ENCODE data around the gene KDM1B.

The KDM1B gene

DNA sequence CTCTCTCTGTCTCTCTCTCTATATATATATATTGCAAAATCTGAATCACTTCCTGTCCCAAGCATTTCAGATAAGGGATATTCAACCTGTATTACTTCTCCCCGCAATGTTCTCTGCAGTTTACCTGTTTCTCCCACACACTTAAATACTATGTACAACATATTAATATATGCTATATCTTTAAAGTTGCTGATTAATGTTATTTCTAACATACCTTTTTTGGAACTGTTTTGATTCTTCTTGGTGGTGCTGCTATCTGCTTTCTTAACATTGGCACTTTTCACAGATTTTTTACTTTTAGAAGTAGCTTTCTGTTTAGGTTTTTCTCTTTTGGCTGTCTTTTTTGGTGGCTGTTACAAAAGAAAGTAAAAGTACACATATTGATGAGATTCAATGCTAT, 81.9 kb downstream of the KDM1B start:
- Histone ChIP-seq H3K36me3 (ENCODE audit: insufficient read depth, low read depth, low read length) (peaks cover 86% of the 10 kb centered on the region), H3K4me3 (ENCODE audit: low read length) (no peak overlapping the region), H3K27me3 (ENCODE audit: insufficient read depth, low read length) (no peaks in the 10 kb centered on the region), H3K27ac (ENCODE audit: low read length) (no peak overlapping the region), H3K9ac (ENCODE audit: low read depth, low read length) (no peak overlapping the region), H3K4me1 (ENCODE audit: insufficient read depth, low read length) (peaks cover 3% of the 10 kb centered on the region; the same call in 1 of the 2 replicates), H3K9me3 (ENCODE audit: insufficient read depth, low read depth, low read length) (peaks cover 7% of the 10 kb centered on the region; the same call in 1 of the 2 replicates)

GRCh38 chr6:18240230-18240629, 85.0 kb downstream of the KDM1B start:
- H3K36me3 ChIP-seq (ENCODE audit: insufficient read depth, low read depth, low read length): peaks cover 98% of the 10 kb centered on the region
- no peak overlapping the region for H3K27ac ChIP-seq (ENCODE audit: low read length)
- H3K4me3 ChIP-seq (ENCODE audit: low read length): no peak overlapping the region
- H3K27me3 ChIP-seq (ENCODE audit: insufficient read depth, low read length): no peaks in the 10 kb centered on the region
- H3K9me3 ChIP-seq (ENCODE audit: insufficient read depth, low read depth, low read length): no peaks in the 10 kb centered on the region
- no peak overlapping the region for H3K9ac ChIP-seq (ENCODE audit: low read depth, low read length)
- H3K4me1 ChIP-seq (ENCODE audit: insufficient read depth, low read length): peaks cover 3% of the 10 kb centered on the region; the same call in 1 of the 2 replicates

GRCh38 chr6:18241208-18242038, 86.2 kb downstream of the KDM1B start:
- Histone ChIP-seq H3K9ac (ENCODE audit: low read depth, low read length) (no peak overlapping the region), H3K4me3 (ENCODE audit: low read length) (no peak overlapping the region), H3K4me1 (ENCODE audit: insufficient read depth, low read length) (peaks cover 3% of the 10 kb centered on the region; the same call in 1 of the 2 replicates), H3K27ac (ENCODE audit: low read length) (no peak overlapping the region), H3K27me3 (ENCODE audit: insufficient read depth, low read length) (no peaks in the 10 kb centered on the region), H3K9me3 (ENCODE audit: insufficient read depth, low read depth, low read length) (no peaks in the 10 kb centered on the region), H3K36me3 (ENCODE audit: insufficient read depth, low read depth, low read length) (peaks cover 98% of the 10 kb centered on the region)

DNA sequence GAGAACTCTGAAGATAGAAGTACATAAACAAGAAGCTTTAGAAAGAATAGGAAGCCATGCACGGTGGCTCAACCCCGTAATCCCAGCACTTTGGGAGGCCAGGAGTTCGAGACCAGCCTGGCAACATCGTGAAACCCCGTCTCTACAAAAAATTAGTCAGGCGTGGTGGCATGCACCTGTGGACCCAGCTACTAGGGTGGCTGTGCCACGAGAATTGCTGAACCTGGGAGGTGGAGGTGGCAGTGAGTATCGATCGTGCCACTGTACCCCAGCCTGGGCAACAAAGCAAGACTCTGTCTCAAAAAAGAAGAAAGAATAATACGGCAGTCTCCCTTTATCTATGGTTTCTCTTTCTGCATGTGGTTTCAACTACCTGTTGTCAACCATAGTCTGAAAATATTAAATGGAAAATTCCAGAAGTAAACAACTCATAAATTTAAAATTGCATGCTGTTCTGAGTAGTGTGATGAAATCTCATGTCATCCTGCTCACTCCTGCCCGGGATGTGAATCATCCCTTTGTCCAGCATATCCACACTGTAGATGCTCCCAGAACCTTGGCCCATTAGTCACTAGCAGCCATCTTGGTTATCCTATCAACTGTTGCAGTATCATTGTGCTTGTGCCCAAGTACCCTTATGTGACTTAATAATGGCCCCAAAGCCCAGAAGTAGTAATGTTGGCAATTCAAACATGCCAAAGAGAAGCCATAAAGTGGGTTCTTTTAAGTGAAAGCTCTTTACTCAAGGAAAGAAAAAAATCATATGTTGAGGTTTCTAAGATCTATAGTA, 87.0 kb downstream of the KDM1B start:
- Histone ChIP-seq H3K27me3 (ENCODE audit: insufficient read depth, low read length) (no peaks in the 10 kb centered on the region), H3K4me1 (ENCODE audit: insufficient read depth, low read length) (peaks cover 3% of the 10 kb centered on the region; the same call in 1 of the 2 replicates), H3K27ac (ENCODE audit: low read length) (no peak overlapping the region), H3K9me3 (ENCODE audit: insufficient read depth, low read depth, low read length) (no peaks in the 10 kb centered on the region), H3K9ac (ENCODE audit: low read depth, low read length) (no peak overlapping the region), H3K36me3 (ENCODE audit: insufficient read depth, low read depth, low read length) (peaks cover 98% of the 10 kb centered on the region), H3K4me3 (ENCODE audit: low read length) (no peak overlapping the region)

DNA sequence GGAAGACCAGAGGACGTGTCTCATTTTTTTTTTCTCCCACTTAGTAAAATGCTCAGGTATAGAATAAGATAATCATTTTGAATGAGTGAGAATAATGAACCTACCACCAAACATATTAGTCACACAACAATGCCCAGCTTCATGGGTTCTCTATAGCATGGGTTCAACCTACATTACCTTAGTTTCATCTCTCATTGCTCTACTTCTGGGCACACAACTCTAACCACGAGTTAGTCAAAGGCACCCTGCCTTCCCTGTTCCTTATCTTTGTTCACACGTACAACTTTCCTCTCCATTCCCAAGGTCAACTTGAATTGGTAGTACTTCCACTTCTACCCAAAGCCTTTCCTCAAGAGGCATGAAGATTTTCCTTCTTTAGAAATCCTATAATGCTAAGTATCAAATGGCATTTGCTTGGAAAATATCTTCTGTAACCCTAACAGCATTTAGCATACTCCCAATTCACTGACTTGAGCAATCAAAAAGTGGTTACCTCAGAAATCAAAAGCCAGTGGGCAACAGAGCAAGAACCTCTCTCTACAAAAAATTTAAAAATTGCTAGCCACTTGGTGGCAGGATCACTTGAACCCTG, 88.2 kb downstream of the KDM1B start:
- Histone ChIP-seq H3K9ac (ENCODE audit: low read depth, low read length) (no peak overlapping the region), H3K9me3 (ENCODE audit: insufficient read depth, low read depth, low read length) (no peaks in the 10 kb centered on the region), H3K27me3 (ENCODE audit: insufficient read depth, low read length) (no peaks in the 10 kb centered on the region), H3K27ac (ENCODE audit: low read length) (no peak overlapping the region), H3K4me3 (ENCODE audit: low read length) (no peak overlapping the region), H3K4me1 (ENCODE audit: insufficient read depth, low read length) (peaks cover 3% of the 10 kb centered on the region; the same call in 1 of the 2 replicates), H3K36me3 (ENCODE audit: insufficient read depth, low read depth, low read length) (peaks cover 98% of the 10 kb centered on the region)

DNA sequence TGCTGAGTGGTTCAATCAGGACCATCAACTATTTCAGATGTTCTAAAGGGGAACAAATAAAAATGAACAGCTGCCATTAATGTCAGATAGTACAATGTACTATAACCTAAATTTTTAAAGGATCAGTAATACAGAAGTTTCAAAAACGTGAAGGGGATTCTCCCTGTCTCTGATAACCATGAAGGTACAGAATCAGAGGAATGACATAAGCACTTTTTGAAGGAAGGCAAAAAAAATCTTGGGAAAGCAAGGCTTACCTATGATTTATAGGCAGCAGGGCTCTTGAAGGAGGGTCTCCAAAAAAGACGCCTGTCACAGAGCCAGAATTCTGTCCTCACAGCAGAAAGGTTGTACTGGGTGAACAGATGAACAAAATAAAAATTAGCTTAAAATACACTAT, 89.0 kb downstream of the KDM1B start:
- Histone ChIP-seq H3K27me3 (ENCODE audit: insufficient read depth, low read length) (no peaks in the 10 kb centered on the region), H3K9ac (ENCODE audit: low read depth, low read length) (no peak overlapping the region), H3K4me3 (ENCODE audit: low read length) (no peak overlapping the region), H3K4me1 (ENCODE audit: insufficient read depth, low read length) (peaks cover 3% of the 10 kb centered on the region; the same call in 1 of the 2 replicates), H3K27ac (ENCODE audit: low read length) (no peak overlapping the region), H3K36me3 (ENCODE audit: insufficient read depth, low read depth, low read length) (peaks cover 99% of the 10 kb centered on the region), H3K9me3 (ENCODE audit: insufficient read depth, low read depth, low read length) (no peaks in the 10 kb centered on the region)

- H3K4me1 ChIP-seq (ENCODE audit: insufficient read depth, low read length): peaks cover 3% of the 10 kb centered on the region; the same call in 1 of the 2 replicates
- H3K9ac ChIP-seq (ENCODE audit: low read depth, low read length): no peak overlapping the region
- H3K9me3 ChIP-seq (ENCODE audit: insufficient read depth, low read depth, low read length): no peaks in the 10 kb centered on the region
- H3K27ac ChIP-seq (ENCODE audit: low read length): no peak overlapping the region
- no peak overlapping the region for H3K4me3 ChIP-seq (ENCODE audit: low read length)
- H3K36me3 ChIP-seq (ENCODE audit: insufficient read depth, low read depth, low read length): peaks cover 99% of the 10 kb centered on the region
- H3K27me3 ChIP-seq (ENCODE audit: insufficient read depth, low read length): no peaks in the 10 kb centered on the region
Observed at GRCh38 chr6:18245079-18245478, 89.9 kb downstream of the KDM1B start.

DNA sequence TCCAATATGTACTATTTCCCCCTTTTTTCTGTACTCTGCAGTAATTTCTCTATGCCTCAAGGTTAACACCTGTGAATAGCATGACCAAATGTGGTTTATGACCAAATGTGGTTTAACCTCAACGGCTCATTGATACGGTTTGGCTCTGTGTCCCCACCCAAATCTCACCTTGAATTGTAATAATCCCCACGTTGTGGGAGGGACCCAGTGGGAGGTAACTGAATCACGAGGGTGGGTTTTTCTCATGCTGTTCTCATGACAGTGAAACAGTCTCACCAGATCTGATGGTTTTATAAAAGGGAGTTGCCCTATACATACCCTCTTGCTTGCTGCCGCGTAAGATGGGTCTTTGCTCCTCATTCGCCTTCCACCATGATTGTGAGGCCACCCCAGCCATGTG, 90.4 kb downstream of the KDM1B start:
- no peak overlapping the region for H3K9ac ChIP-seq (ENCODE audit: low read depth, low read length)
- H3K36me3 ChIP-seq (ENCODE audit: insufficient read depth, low read depth, low read length): peaks cover 98% of the 10 kb centered on the region
- no peak overlapping the region for H3K27ac ChIP-seq (ENCODE audit: low read length)
- H3K27me3 ChIP-seq (ENCODE audit: insufficient read depth, low read length): no peaks in the 10 kb centered on the region
- no peak overlapping the region for H3K4me3 ChIP-seq (ENCODE audit: low read length)
- no peaks in the 10 kb centered on the region for H3K9me3 ChIP-seq (ENCODE audit: insufficient read depth, low read depth, low read length)
- peaks cover 2% of the 10 kb centered on the region; the same call in 1 of the 2 replicates for H3K4me1 ChIP-seq (ENCODE audit: insufficient read depth, low read length)

DNA sequence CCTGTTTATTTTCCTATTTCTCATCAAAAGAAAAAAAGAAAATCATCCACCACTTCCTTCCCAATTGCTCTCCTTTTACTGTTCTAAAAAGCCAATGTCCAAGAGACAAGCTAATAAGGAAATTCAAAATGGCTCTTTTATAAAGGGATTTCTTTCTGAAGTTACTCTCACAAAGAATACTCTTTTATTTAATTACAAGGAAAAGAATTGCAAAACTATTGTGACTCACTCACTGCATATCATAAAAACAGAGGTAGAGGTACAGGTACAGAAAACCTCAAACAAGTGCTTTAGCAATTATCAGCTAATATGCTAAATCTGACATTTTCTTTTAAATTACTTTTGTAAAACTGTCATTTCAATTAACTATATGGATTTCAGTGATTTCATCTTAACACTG, 91.0 kb downstream of the KDM1B start:
- Histone ChIP-seq H3K9me3 (ENCODE audit: insufficient read depth, low read depth, low read length) (no peaks in the 10 kb centered on the region), H3K4me1 (ENCODE audit: insufficient read depth, low read length) (no peaks in the 10 kb centered on the region), H3K36me3 (ENCODE audit: insufficient read depth, low read depth, low read length) (peaks cover 98% of the 10 kb centered on the region), H3K4me3 (ENCODE audit: low read length) (no peak overlapping the region), H3K27me3 (ENCODE audit: insufficient read depth, low read length) (no peaks in the 10 kb centered on the region), H3K9ac (ENCODE audit: low read depth, low read length) (no peak overlapping the region), H3K27ac (ENCODE audit: low read length) (no peak overlapping the region)

GRCh38 chr6:18247002-18247401, 91.8 kb downstream of the KDM1B start:
- Histone ChIP-seq H3K27ac (ENCODE audit: low read length) (no peak overlapping the region), H3K9me3 (ENCODE audit: insufficient read depth, low read depth, low read length) (no peaks in the 10 kb centered on the region), H3K9ac (ENCODE audit: low read depth, low read length) (no peak overlapping the region), H3K27me3 (ENCODE audit: insufficient read depth, low read length) (no peaks in the 10 kb centered on the region), H3K4me1 (ENCODE audit: insufficient read depth, low read length) (no peaks in the 10 kb centered on the region), H3K36me3 (ENCODE audit: insufficient read depth, low read depth, low read length) (peaks cover 98% of the 10 kb centered on the region), H3K4me3 (ENCODE audit: low read length) (no peak overlapping the region)

GRCh38 chr6:18248698-18249097, 93.5 kb downstream of the KDM1B start:
- Histone ChIP-seq H3K27ac (ENCODE audit: low read length) (no peak overlapping the region), H3K27me3 (ENCODE audit: insufficient read depth, low read length) (no peaks in the 10 kb centered on the region), H3K4me1 (ENCODE audit: insufficient read depth, low read length) (no peaks in the 10 kb centered on the region), H3K9me3 (ENCODE audit: insufficient read depth, low read depth, low read length) (no peaks in the 10 kb centered on the region), H3K9ac (ENCODE audit: low read depth, low read length) (no peak overlapping the region), H3K36me3 (ENCODE audit: insufficient read depth, low read depth, low read length) (peaks cover 98% of the 10 kb centered on the region), H3K4me3 (ENCODE audit: low read length) (no peak overlapping the region)
